HepG2 (cell line): ENCODE data around the gene SYCP2L. TPM values are rescaled to one million over a fixed set of nuclear protein-coding genes. Genes with fewer than 3 reads are reported as not detected.

Source experiments
- CAMTA2 ChIP-seq: sonication (generic); formaldehyde crosslinking; IDR thresholded peaks from 2 replicates; pipeline ENCODE4 v1.4.0; 2020; ENCODE audit warnings: mild to moderate bottlenecking, missing genetic modification reagents, borderline replicate concordance
- CERS6 ChIP-seq: sonication (generic); formaldehyde crosslinking; IDR thresholded peaks from 2 replicates; pipeline ENCODE4 v1.5.0; 2020; ENCODE audit warnings: missing genetic modification reagents
- CREBL2 ChIP-seq: sonication (generic); formaldehyde crosslinking; IDR thresholded peaks from 2 replicates; pipeline ENCODE4 v1.8.1; 2023; ENCODE audit warnings: missing genetic modification reagents, mild to moderate bottlenecking, borderline replicate concordance
- FOSL2 ChIP-seq: sonication (generic); formaldehyde crosslinking; IDR thresholded peaks from 2 replicates; pipeline ENCODE4 v1.4.0; 2020; ENCODE audit warnings: missing genetic modification reagents
- KDM5B ChIP-seq: sonication (generic); formaldehyde crosslinking; IDR thresholded peaks from 2 replicates; pipeline ENCODE4 v1.4.0; 2020; ENCODE audit warnings: missing genetic modification reagents, mild to moderate bottlenecking, borderline replicate concordance
- KMT2A ChIP-seq: sonication (generic); formaldehyde crosslinking; IDR thresholded peaks from 2 replicates; pipeline ENCODE4 v1.4.0; 2020; ENCODE audit warnings: missing genetic modification reagents
- MED1 ChIP-seq: sonication (generic); formaldehyde crosslinking; IDR thresholded peaks from 2 replicates; pipeline ENCODE4 v1.4.0; 2020; ENCODE audit warnings: missing genetic modification reagents
- MIER2 ChIP-seq: IDR thresholded peaks from 2 replicates; pipeline ENCODE4 v1.6.1; 2016; ENCODE audit warnings: missing biosample characterization, missing genetic modification reagents
- MNT ChIP-seq: fragments of 450-650 bp; IDR thresholded peaks from 2 replicates; pipeline ENCODE4 v1.6.1; 2016
- NR2F6 ChIP-seq, 2 experiments: IDR thresholded peaks; 2 replicates each; pipeline ENCODE4 v1.6.1; 2016; ENCODE audit warnings: antibody characterized with exemption in 1 of 2, mild to moderate bottlenecking in 1 of 2
- PRDM15 ChIP-seq: sonication (generic); formaldehyde crosslinking; IDR thresholded peaks from 2 replicates; pipeline ENCODE4 v1.4.0; 2020; ENCODE audit warnings: missing genetic modification reagents
- RAD21 ChIP-seq: fragments of 450-650 bp; formaldehyde crosslinking; IDR thresholded peaks from 2 replicates; pipeline ENCODE4 v1.5.0; 2020; ENCODE audit warnings: mild to moderate bottlenecking
- REL ChIP-seq: sonication (generic); formaldehyde crosslinking; conservative IDR thresholded peaks from 2 replicates; pipeline ENCODE4 v1.8.0; 2022; ENCODE audit warnings: mild to moderate bottlenecking, missing genetic modification reagents, moderate library complexity
- RELA ChIP-seq: sonication (generic); formaldehyde crosslinking; IDR thresholded peaks from 2 replicates; pipeline ENCODE4 v1.4.0; 2020; ENCODE audit warnings: missing genetic modification reagents
- ZBTB42 ChIP-seq: sonication (generic); formaldehyde crosslinking; IDR thresholded peaks from 2 replicates; pipeline ENCODE4 v1.5.0; 2020; ENCODE audit warnings: mild to moderate bottlenecking, missing genetic modification reagents
- ZKSCAN1 ChIP-seq: fragments of 150-350 bp; IDR thresholded peaks from 2 replicates; pipeline ENCODE4 v1.6.1; 2014; ENCODE audit warnings: low read length
- ZMAT5 ChIP-seq: sonication (generic); formaldehyde crosslinking; IDR thresholded peaks from 2 replicates; pipeline ENCODE4 v1.5.0; 2020; ENCODE audit warnings: mild to moderate bottlenecking, low read depth, missing genetic modification reagents, borderline replicate concordance
- ZNF280B ChIP-seq: sonication (generic); formaldehyde crosslinking; IDR thresholded peaks from 2 replicates; pipeline ENCODE4 v1.5.0; 2020; ENCODE audit warnings: missing genetic modification reagents, mild to moderate bottlenecking, borderline replicate concordance
- ZNF414 ChIP-seq: sonication (generic); formaldehyde crosslinking; IDR thresholded peaks from 2 replicates; pipeline ENCODE4 v1.5.0; 2020; ENCODE audit warnings: missing genetic modification reagents
- ZNF501 ChIP-seq: sonication (generic); formaldehyde crosslinking; IDR thresholded peaks from 2 replicates; pipeline ENCODE4 v1.5.1; 2020; ENCODE audit warnings: mild to moderate bottlenecking, moderate library complexity, missing genetic modification reagents
- ZNF772 ChIP-seq: sonication (generic); formaldehyde crosslinking; IDR thresholded peaks from 2 replicates; pipeline ENCODE4 v1.5.0; 2020; ENCODE audit warnings: mild to moderate bottlenecking, missing genetic modification reagents
- polyA plus RNA-seq, 8 experiments: library from polyadenylated mRNA; depleted of rRNA in 3 of 8; stranded (reverse) in 7 of 8; unstranded in 1 of 8; fragments of >200 nt; fragmentation: Illumina TruSeq in 4 of 8; extraction: Trizol in 4 of 8; gene quantifications; 2 replicates each; pipeline versions ENCODE4 v1.2.1 to v1.2.3, GENCODE V29; 2011 to 2016; ENCODE audit warnings: low read depth in 4 of 8, missing spikeins in 1 of 8, mixed read lengths in 1 of 8; ENCODE audit not compliant: insufficient read depth in 1 of 8
- total RNA-seq, 5 experiments: library from RNA; depleted of rRNA; stranded (reverse); fragments of >200 nt; fragmentation: Illumina TruSeq; extraction: Trizol; gene quantifications; 2 replicates each; pipeline ENCODE4 v1.2.3, GENCODE V29; 2016; ENCODE audit warnings: low read depth in 1 of 5

The SYCP2L gene
- total and polyA plus RNA-seq, 2 of the 13 experiments (the other 11 are each of a cell fraction or from before 2014, with no cell fraction given), result 0.22 to 0.54 TPM

GRCh38 chr6:10837995-10838793 is 48.7 kb upstream of the SYCP2L start, which contains the start of gene MAK (continued):
- TF ChIP-seq ZMAT5 (CRISPR knock-in tag) (no peak), FOSL2 (CRISPR knock-in tag) (no peak), ZKSCAN1 (no peak), REL (CRISPR knock-in tag) (no peak), MNT (no peak), MED1 (CRISPR knock-in tag) (0 out of 2 replicates have a peak, but pooled peaks have one; percentile 16), ZBTB42 (no peak), CERS6 (no peak), NR2F6 (IDR thresholded peaks at IDR 0.05) (no peak), NR2F6 (CRISPR knock-in tag; IDR thresholded peaks at IDR 0.05) (no peak), KMT2A (no peak), ZNF414 (CRISPR knock-in tag) (no peak), ZNF501 (peak; percentile 95), ZNF772 (no peak), CREBL2 (CRISPR knock-in tag) (no peak), PRDM15 (CRISPR knock-in tag) (no peak), KDM5B (CRISPR knock-in tag) (peak; percentile 82), CAMTA2 (CRISPR knock-in tag) (no peak), RELA (CRISPR knock-in tag) (no peak; the same call in 1 of the 2 replicates), ZNF280B (peak; percentile 91), RAD21 (CRISPR knock-in tag) (no peak), MIER2 (CRISPR knock-in tag) (no peak)
